Upper lobe of right lung (tissue), 1 donor: ENCODE measurements around the gene TSSK6. TPM values are rescaled to one million over a fixed set of nuclear protein-coding genes. Genes with fewer than 3 reads are reported as not detected.

ENCODE experiments used
- ATAC-seq: fragments of 200-7000 bp; cut with Tn5 transposase; one replicate; pipeline ENCODE4 v1.9.1; 2020; ENCODE audit warnings: mild to moderate bottlenecking, moderate library complexity
- DNase-seq: peaks from one replicate; pipeline ENCODE4 v3.0.0-alpha.2; 2020
- H3K27ac ChIP-seq: fragments of 200-600 bp; one replicate; pipeline ENCODE4 v1.8.0; 2022
- H3K27me3 ChIP-seq: fragments of 200-600 bp; one replicate; pipeline ENCODE4 v1.8.0; 2022; ENCODE audit warnings: mild to moderate bottlenecking
- H3K36me3 ChIP-seq: fragments of 200-600 bp; one replicate; pipeline ENCODE4 v1.8.0; 2022
- H3K4me1 ChIP-seq: fragments of 200-600 bp; one replicate; pipeline ENCODE4 v1.8.0; 2022
- H3K4me3 ChIP-seq: fragments of 200-600 bp; one replicate; pipeline ENCODE4 v1.8.0; 2022; ENCODE audit warnings: mild to moderate bottlenecking
- H3K9me3 ChIP-seq: fragments of 200-600 bp; one replicate; pipeline ENCODE4 v1.8.0; 2022
- CTCF ChIP-seq: fragments of 200-600 bp; IDR thresholded peaks from one replicate; pipeline ENCODE4 v1.8.0; 2022; ENCODE audit warnings: antibody characterized with exemption
- intact Hi-C: fragments of 100-400 bp; cut with DNase I; formaldehyde crosslinking; loops from one replicate; pipeline ENCODE4 v1.11.0; 2022
- total RNA-seq: library from RNA; stranded (reverse); fragmentation: NEBNext Ultra II Directional; extraction: Animal tissue kit (Norgen Biotek cat#: 25700); gene quantifications from one replicate; pipeline ENCODE4 v1.2.1, GENCODE V29; 2021
- donor health status: DM: no; HTN: yes; CAD: no; lungs with severe emphysema.

Gene TSSK6
- total RNA-seq, 1 donor from 2014 or later: 1.8 TPM

- intact Hi-C loops: no loop called here
- H3K27me3 ChIP-seq: peaks cover 17% of the 10 kb centered on the region
- no peaks in the 10 kb centered on the region for H3K4me1 ChIP-seq
- no peak for ATAC-seq
- no peak overlapping the region for H3K27ac ChIP-seq
- H3K36me3 ChIP-seq: no peaks in the 10 kb centered on the region
- no peaks in the 10 kb centered on the region for H3K9me3 ChIP-seq
- no peak for DNase-seq
- no peak overlapping the region for H3K4me3 ChIP-seq
- no peak for TF ChIP-seq CTCF
These were observed 32.5 kb upstream of the TSSK6 start for GRCh38 chr19:19547674-19548336.

- peaks cover 27% of the 10 kb centered on the region for H3K27me3 ChIP-seq
- no peaks in the 10 kb centered on the region for H3K4me1 ChIP-seq
- no peak overlapping the region for H3K27ac ChIP-seq
- ATAC-seq: no peak
- intact Hi-C loops: no loop called here
- H3K4me3 ChIP-seq: no peak overlapping the region
- no peak for DNase-seq
- no peaks in the 10 kb centered on the region for H3K9me3 ChIP-seq
- TF ChIP-seq CTCF: no peak
- no peaks in the 10 kb centered on the region for H3K36me3 ChIP-seq
These were observed 31.4 kb upstream of the TSSK6 start for GRCh38 chr19:19546751-19547162.

GRCh38 chr19:19545707-19546106 is 30.4 kb upstream of the TSSK6 start:
- no peak for ATAC-seq
- no peaks in the 10 kb centered on the region for H3K9me3 ChIP-seq
- no peaks in the 10 kb centered on the region for H3K36me3 ChIP-seq
- no peaks in the 10 kb centered on the region for H3K4me1 ChIP-seq
- no peak for DNase-seq
- intact Hi-C loops: no loop called here
- no peak overlapping the region for H3K4me3 ChIP-seq
- no peak overlapping the region for H3K27ac ChIP-seq
- peaks cover 38% of the 10 kb centered on the region for H3K27me3 ChIP-seq
- no peak for TF ChIP-seq CTCF

GRCh38 chr19:19544954-19545591 is 29.7 kb upstream of the TSSK6 start:
- H3K27ac ChIP-seq: no peak overlapping the region
- H3K27me3 ChIP-seq: peaks cover 44% of the 10 kb centered on the region
- H3K4me3 ChIP-seq: no peak overlapping the region
- H3K36me3 ChIP-seq: no peaks in the 10 kb centered on the region
- intact Hi-C loops: no loop called here
- no peak for DNase-seq
- no peaks in the 10 kb centered on the region for H3K9me3 ChIP-seq
- H3K4me1 ChIP-seq: no peaks in the 10 kb centered on the region
- TF ChIP-seq CTCF: no peak
- no peak for ATAC-seq

- Histone ChIP-seq H3K36me3 (no peaks in the 10 kb centered on the region), H3K4me3 (no peak overlapping the region), H3K4me1 (no peaks in the 10 kb centered on the region), H3K9me3 (no peaks in the 10 kb centered on the region), H3K27me3 (peaks cover 44% of the 10 kb centered on the region), H3K27ac (no peak overlapping the region)
- DNase-seq (no peak), ATAC-seq (no peak)
- intact Hi-C loops: no loop called here
- TF ChIP-seq CTCF: no peak
These were observed 29.1 kb upstream of the TSSK6 start for GRCh38 chr19:19544257-19544953.
